Liver (tissue), 9 donors: ENCODE measurements around the gene PALLD. TPM values are rescaled to one million over a fixed set of nuclear protein-coding genes. Genes with fewer than 3 reads are reported as not detected.

Source experiments
- DNase-seq: peaks from one replicate; pipeline ENCODE4 v3.0.0-alpha.2; 2017; ENCODE audit warnings: low spot score
- H3K27ac ChIP-seq, 2 donors: one replicate each; pipeline ENCODE4 v1.7.0; 2013; ENCODE audit warnings: inconsistent platforms in 2 of 2, low read length in 2 of 2, control low read depth in 1 of 2, low read depth in 1 of 2, mild to moderate bottlenecking in 1 of 2
- H3K27me3 ChIP-seq, 4 donors: one replicate each; pipeline versions ENCODE4 v1.6.1 to v1.7.0; 2013; ENCODE audit warnings: low read length in 3 of 4, inconsistent platforms in 1 of 4, mild to moderate bottlenecking in 1 of 4, moderate library complexity in 1 of 4; ENCODE audit not compliant: control insufficient read depth in 4 of 4, insufficient read depth in 4 of 4
- H3K36me3 ChIP-seq, 4 donors: one replicate each; pipeline versions ENCODE4 v1.6.1 to v1.7.0; 2013; ENCODE audit warnings: low read length in 3 of 4, mild to moderate bottlenecking in 3 of 4, low read depth in 1 of 4, moderate library complexity in 1 of 4; ENCODE audit not compliant: control insufficient read depth in 4 of 4, insufficient read depth in 3 of 4
- H3K4me1 ChIP-seq, 4 donors: one replicate each; pipeline versions ENCODE4 v1.6.1 to v1.7.0; 2013; ENCODE audit warnings: low read length in 3 of 4, mild to moderate bottlenecking in 3 of 4, moderate library complexity in 1 of 4; ENCODE audit not compliant: control insufficient read depth in 4 of 4, insufficient read depth in 4 of 4
- H3K4me3 ChIP-seq, 3 donors: one replicate each; pipeline versions ENCODE4 v1.6.1 to v1.7.0; 2013; ENCODE audit warnings: low read length in 3 of 3, control low read depth in 1 of 3, low read depth in 1 of 3, mild to moderate bottlenecking in 1 of 3
- H3K9ac ChIP-seq, 2 donors: one replicate each; pipeline ENCODE4 v1.7.0; 2013; ENCODE audit warnings: low read length in 2 of 2, mild to moderate bottlenecking in 2 of 2, moderate library complexity in 2 of 2, control low read depth in 1 of 2, low read depth in 1 of 2
- H3K9me3 ChIP-seq, 4 donors: one replicate each; pipeline versions ENCODE4 v1.6.1 to v1.7.0; 2013; ENCODE audit warnings: low read length in 3 of 4; ENCODE audit not compliant: control insufficient read depth in 4 of 4
- FOXA1 ChIP-seq: IDR thresholded peaks from 2 replicates; pipeline ENCODE4 v1.6.1; 2016; ENCODE audit warnings: antibody characterized with exemption
- FOXA2 ChIP-seq: IDR thresholded peaks from 2 replicates; pipeline ENCODE4 v1.6.1; 2016; ENCODE audit warnings: antibody characterized with exemption
- GABPA ChIP-seq, 2 donors: IDR thresholded peaks in 1 of 2; conservative IDR thresholded peaks in 1 of 2; 2 replicates each; pipeline ENCODE4 v1.6.1; 2016; ENCODE audit warnings: antibody characterized with exemption in 2 of 2, mild to moderate bottlenecking in 1 of 2, moderate library complexity in 1 of 2
- HNF4A ChIP-seq, 2 donors: conservative IDR thresholded peaks; 2 replicates each; pipeline ENCODE4 v1.6.1; 2016; ENCODE audit warnings: antibody characterized with exemption in 2 of 2, mild to moderate bottlenecking in 2 of 2
- JUND ChIP-seq, 2 donors: IDR thresholded peaks; 2 replicates each; pipeline ENCODE4 v1.6.1; 2016; ENCODE audit warnings: antibody characterized with exemption in 2 of 2
- NR2F2 ChIP-seq: IDR thresholded peaks from 2 replicates; pipeline ENCODE4 v1.6.1; 2016; ENCODE audit warnings: antibody characterized with exemption
- RAD21 ChIP-seq, 2 donors: IDR thresholded peaks; 2 replicates each; pipeline ENCODE4 v1.6.1; 2016; ENCODE audit warnings: antibody characterized with exemption in 2 of 2, mild to moderate bottlenecking in 2 of 2
- SP1 ChIP-seq: IDR thresholded peaks from 2 replicates; pipeline ENCODE4 v1.6.1; 2018; ENCODE audit warnings: antibody characterized with exemption, mild to moderate bottlenecking
- TAF1 ChIP-seq: conservative IDR thresholded peaks from 2 replicates; pipeline ENCODE4 v1.6.1; 2016; ENCODE audit warnings: antibody characterized with exemption, mild to moderate bottlenecking
- whole genome bisulfite sequencing: extraction: QIAGEN DNeasy Blood & Tissue Kit; methylation state at CpG from one replicate; pipeline ENCODE4 v1.1.7; 2013; 5-methylcytosine and 5-hydroxymethylcytosine counted together
- polyA plus RNA-seq, 2 donors: library from polyadenylated mRNA; stranded (reverse) in 1 of 2; unstranded in 1 of 2; fragments of 200-250 nt in 1 of 2; fragments of >200 nt in 1 of 2; fragmentation: Nextera tagmentation in 1 of 2; extraction: Ambion mirVana in 1 of 2; gene quantifications; one replicate each; pipeline versions ENCODE4 v1.2.1 to v1.2.3, GENCODE V29; 2013 to 2015
- total RNA-seq, 2 donors: library from RNA; depleted of rRNA; stranded (reverse); fragments of >200 nt; gene quantifications; one replicate each; pipeline ENCODE4 v1.2.3, GENCODE V29; 2014
- TF ChIP-seq, protein P1 (sequence below): fragments of 150-350 bp; IDR thresholded peaks from 2 replicates; pipeline ENCODE4 v1.5.1; 2017; ENCODE audit warnings: improper control_type of control experiment, low read depth, low read length; ENCODE audit not compliant: missing input control
- TF ChIP-seq, protein P2 (sequence below): IDR thresholded peaks from 2 replicates; pipeline ENCODE4 v1.6.1; 2016; ENCODE audit warnings: antibody characterized with exemption
- TF ChIP-seq, protein P3 (sequence below): IDR thresholded peaks from 2 replicates; pipeline ENCODE4 v1.6.1; 2016; ENCODE audit warnings: antibody characterized with exemption, mild to moderate bottlenecking
- TF ChIP-seq, protein P4 (sequence below): IDR thresholded peaks from 2 replicates; pipeline ENCODE4 v1.6.1; 2016; ENCODE audit warnings: antibody characterized with exemption
- donor health status: healthy.
- donor health status: healthy.
- donor health status: healthy.
- donor health status: healthy.
- donor health status: healthy.

Gene PALLD
- total and polyA plus RNA-seq, 4 donors = 9.0 to 26.3 (median 14.7) TPM

DNA sequence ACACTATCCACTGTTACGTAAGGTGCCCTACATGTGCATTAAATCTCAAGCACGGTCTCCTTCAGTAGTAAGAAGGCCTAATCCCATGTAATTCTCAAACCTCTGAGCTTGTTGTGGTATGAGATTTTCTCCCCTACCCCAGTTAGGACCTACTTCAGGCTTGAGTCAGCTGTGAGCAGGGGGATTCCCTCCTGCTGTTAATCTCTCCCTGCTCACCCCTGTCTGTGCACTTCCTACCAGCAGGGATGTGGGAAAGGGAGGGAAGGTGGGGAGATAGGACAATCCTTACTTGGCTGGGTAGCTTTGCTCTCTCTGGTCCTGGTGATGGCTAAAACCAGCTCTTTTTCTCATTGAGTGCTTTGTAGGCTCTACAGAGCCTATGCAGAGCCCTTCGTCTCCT, 60.8 kb downstream of the PALLD start:
- no peaks in the 10 kb centered on the region for H3K4me1 ChIP-seq
- no peaks in the 10 kb centered on the region for H3K36me3 ChIP-seq
- 92% methylated on average over 3 of the region's 3 CpGs for WGBS
- H3K9me3 ChIP-seq = no peaks in the 10 kb centered on the region
- no peak overlapping the region for H3K27ac ChIP-seq
- H3K27me3 ChIP-seq = no peaks in the 10 kb centered on the region
- H3K9ac ChIP-seq = no peak overlapping the region
- DNase-seq = no peak
- TF ChIP-seq FOXA2 = no peak
- TF ChIP-seq, protein P1, sequence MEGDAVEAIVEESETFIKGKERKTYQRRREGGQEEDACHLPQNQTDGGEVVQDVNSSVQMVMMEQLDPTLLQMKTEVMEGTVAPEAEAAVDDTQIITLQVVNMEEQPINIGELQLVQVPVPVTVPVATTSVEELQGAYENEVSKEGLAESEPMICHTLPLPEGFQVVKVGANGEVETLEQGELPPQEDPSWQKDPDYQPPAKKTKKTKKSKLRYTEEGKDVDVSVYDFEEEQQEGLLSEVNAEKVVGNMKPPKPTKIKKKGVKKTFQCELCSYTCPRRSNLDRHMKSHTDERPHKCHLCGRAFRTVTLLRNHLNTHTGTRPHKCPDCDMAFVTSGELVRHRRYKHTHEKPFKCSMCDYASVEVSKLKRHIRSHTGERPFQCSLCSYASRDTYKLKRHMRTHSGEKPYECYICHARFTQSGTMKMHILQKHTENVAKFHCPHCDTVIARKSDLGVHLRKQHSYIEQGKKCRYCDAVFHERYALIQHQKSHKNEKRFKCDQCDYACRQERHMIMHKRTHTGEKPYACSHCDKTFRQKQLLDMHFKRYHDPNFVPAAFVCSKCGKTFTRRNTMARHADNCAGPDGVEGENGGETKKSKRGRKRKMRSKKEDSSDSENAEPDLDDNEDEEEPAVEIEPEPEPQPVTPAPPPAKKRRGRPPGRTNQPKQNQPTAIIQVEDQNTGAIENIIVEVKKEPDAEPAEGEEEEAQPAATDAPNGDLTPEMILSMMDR = no peak
- no peak for TF ChIP-seq RAD21 (IDR thresholded peaks at IDR 0.05)
- TF ChIP-seq, protein P2, sequence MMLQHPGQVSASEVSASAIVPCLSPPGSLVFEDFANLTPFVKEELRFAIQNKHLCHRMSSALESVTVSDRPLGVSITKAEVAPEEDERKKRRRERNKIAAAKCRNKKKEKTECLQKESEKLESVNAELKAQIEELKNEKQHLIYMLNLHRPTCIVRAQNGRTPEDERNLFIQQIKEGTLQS = no peak
- TF ChIP-seq FOXA1 = no peak
- no peak for TF ChIP-seq TAF1
- TF ChIP-seq HNF4A (conservative IDR thresholded peaks at IDR 0.05) = no peak
- TF ChIP-seq, protein P3, sequence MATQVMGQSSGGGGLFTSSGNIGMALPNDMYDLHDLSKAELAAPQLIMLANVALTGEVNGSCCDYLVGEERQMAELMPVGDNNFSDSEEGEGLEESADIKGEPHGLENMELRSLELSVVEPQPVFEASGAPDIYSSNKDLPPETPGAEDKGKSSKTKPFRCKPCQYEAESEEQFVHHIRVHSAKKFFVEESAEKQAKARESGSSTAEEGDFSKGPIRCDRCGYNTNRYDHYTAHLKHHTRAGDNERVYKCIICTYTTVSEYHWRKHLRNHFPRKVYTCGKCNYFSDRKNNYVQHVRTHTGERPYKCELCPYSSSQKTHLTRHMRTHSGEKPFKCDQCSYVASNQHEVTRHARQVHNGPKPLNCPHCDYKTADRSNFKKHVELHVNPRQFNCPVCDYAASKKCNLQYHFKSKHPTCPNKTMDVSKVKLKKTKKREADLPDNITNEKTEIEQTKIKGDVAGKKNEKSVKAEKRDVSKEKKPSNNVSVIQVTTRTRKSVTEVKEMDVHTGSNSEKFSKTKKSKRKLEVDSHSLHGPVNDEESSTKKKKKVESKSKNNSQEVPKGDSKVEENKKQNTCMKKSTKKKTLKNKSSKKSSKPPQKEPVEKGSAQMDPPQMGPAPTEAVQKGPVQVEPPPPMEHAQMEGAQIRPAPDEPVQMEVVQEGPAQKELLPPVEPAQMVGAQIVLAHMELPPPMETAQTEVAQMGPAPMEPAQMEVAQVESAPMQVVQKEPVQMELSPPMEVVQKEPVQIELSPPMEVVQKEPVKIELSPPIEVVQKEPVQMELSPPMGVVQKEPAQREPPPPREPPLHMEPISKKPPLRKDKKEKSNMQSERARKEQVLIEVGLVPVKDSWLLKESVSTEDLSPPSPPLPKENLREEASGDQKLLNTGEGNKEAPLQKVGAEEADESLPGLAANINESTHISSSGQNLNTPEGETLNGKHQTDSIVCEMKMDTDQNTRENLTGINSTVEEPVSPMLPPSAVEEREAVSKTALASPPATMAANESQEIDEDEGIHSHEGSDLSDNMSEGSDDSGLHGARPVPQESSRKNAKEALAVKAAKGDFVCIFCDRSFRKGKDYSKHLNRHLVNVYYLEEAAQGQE = no peak
- TF ChIP-seq, protein P4, sequence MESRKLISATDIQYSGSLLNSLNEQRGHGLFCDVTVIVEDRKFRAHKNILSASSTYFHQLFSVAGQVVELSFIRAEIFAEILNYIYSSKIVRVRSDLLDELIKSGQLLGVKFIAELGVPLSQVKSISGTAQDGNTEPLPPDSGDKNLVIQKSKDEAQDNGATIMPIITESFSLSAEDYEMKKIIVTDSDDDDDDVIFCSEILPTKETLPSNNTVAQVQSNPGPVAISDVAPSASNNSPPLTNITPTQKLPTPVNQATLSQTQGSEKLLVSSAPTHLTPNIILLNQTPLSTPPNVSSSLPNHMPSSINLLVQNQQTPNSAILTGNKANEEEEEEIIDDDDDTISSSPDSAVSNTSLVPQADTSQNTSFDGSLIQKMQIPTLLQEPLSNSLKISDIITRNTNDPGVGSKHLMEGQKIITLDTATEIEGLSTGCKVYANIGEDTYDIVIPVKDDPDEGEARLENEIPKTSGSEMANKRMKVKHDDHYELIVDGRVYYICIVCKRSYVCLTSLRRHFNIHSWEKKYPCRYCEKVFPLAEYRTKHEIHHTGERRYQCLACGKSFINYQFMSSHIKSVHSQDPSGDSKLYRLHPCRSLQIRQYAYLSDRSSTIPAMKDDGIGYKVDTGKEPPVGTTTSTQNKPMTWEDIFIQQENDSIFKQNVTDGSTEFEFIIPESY = no peak
- TF ChIP-seq SP1 = no peak
- no peak for TF ChIP-seq GABPA (IDR thresholded peaks at IDR 0.05 in 1 of 2, conservative IDR thresholded peaks at IDR 0.05 in 1 of 2)
- no peak for TF ChIP-seq JUND (IDR thresholded peaks at IDR 0.05)
- TF ChIP-seq NR2F2 = no peak
- H3K4me3 ChIP-seq = no peak overlapping the region

DNA sequence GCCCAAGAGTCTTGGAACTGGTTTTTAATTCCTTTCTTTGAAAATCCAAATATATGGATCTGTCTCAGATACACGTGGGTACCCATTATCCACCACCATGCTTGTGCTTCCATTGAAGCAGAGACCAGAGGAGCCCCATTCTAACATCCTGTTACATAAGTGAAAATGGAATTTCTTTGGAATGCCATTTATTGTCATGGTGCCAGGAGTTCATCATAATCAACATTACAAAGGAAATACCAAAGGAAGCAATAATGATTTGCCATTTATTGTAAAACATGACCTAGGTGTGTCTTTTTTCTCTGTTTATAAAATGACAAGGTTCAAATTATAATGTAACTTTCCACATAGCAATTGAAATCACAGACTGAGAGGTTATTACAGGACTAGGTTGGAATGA, 61.7 kb downstream of the PALLD start:
- no peak overlapping the region for H3K9ac ChIP-seq

More for the DNA sequence above, 61.7 kb downstream of the PALLD start:
- Histone ChIP-seq H3K9me3 (no peaks in the 10 kb centered on the region), H3K27me3 (no peaks in the 10 kb centered on the region), H3K36me3 (no peaks in the 10 kb centered on the region), H3K4me3 (no peak overlapping the region), H3K4me1 (no peaks in the 10 kb centered on the region), H3K27ac (no peak overlapping the region)
- WGBS = 61% methylated on average over 1 of the region's 1 CpG
- no peak for TF ChIP-seq FOXA2
- TF ChIP-seq, protein P1 = no peak
- TF ChIP-seq, protein P4 = no peak
- DNase-seq = no peak
